GM18867 (cell line): ENCODE results near the gene STX11.

Experiments used
- ATAC-seq: cut with Tn5 transposase; IDR thresholded peaks from one replicate; pipeline ENCODE4 v1.9.1; 2021; ENCODE audit warnings: mild to moderate bottlenecking, moderate library complexity; ENCODE audit not compliant: unreplicated experiment

STX11 gene

DNA sequence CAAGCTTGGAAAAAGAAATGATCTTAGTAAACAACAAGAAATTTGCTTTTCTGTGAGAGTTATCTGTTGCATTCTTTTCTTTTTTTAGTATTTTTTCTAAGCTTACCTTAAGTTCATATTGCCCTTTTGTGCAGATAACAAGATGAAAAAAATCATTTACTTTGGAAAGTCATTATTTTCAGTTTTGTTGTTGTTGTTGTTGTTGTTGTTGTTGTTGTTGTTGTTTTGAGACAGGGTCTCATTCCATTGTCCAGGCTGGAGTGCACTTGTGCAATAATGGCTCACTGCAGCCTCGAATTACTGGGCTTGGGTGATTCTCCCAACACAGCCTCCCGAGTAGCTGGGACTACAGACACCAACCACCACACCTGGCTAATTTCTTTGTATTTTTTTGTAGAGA, 8.8 kb upstream of the STX11 start:
- ATAC-seq, result no peak

GRCh38 chr6:144143106-144143505, 7.2 kb upstream of the STX11 start:
- ATAC-seq, result no peak

- ATAC-seq, result no peak
Observed at GRCh38 chr6:144143878-144144277, 6.4 kb upstream of the STX11 start.

GRCh38 chr6:144144996-144145395, 5.3 kb upstream of the STX11 start:
- ATAC-seq, result no peak

DNA sequence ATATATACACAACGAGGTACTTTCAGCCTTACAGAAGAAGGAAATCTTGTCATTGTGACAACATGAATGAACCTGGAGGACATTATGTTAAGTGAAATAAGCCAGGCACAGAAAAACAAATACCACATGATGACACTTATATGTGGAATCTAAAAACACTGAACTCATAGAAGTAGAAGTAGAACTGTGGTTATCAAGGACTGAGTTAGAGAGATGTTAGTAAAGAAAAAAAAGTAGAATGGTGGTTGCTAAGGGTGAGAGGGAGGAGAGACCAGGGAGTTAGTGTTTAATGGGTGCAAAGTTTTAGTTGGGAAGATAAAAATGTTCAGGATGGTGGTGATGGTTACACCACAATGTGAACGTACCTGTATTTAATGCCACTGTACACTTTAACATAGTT, 4.8 kb upstream of the STX11 start:
- no peak for ATAC-seq

DNA sequence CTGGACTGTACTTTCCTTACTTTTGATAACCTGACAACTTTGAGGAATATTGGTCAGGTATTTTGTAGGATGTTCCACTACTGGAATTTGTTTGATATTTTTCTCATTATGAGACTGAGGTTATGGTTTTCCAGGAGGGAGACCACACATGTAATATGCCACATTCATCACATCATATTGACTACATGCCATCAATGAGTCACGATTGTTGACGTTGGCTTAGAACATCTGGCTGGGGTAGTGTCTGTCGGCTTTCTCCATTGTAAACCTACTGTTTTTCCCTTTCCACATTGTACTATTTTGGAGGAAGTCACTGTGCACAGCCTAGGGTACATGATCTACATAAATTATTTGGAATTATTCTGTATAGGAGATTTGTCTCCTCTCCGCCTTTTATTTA, 1.4 kb upstream of the STX11 start:
- no peak for ATAC-seq

GRCh38 chr6:144149558-144149893, 791 bp upstream of the STX11 start:
- no peak for ATAC-seq

DNA sequence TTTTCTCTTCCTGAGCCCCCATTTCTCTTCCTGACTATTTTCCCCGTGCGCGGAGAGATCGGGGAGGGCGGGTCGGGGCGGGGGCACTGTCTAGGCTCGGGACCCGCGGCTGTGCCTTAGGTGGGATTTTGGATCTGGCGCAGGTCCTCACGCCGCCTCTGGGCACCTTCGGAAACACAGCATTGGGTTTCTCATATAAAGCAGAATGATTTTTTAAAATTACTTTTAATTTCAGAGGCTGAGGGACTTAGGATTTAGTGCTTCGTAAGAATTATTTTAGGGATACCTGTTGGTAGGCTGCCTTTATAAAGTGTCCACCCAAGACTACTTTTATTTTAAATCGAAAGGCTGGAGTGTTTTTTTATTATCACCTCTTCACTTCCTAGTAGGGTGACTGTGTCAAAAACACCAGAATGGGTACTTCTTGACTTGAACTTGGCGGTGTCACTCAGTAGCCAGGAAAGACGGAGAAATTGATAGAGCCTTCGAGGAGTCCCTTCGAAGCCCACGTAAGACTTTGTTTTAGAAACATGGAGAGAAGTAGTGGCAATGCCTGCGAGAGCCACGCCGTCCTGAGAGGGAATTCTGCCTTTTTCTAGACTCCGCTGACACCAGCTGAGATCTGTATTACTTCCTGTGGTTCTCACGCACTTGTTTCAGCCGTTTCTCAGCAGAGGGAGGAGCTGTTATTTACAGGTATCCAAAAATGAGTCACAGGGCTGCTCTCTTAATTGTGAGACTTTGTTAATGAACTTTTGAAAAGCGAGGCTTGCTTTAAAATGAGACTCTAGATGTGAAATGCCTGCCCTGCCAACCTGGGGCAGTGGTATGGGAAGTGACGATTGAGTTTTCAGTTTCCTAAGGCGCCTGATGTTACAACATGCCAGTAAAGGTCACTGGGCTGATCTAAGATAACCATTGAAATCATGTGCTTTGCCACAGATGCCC, 667 bp downstream of the STX11 start:
- ATAC-seq, result peak; percentile 69

DNA sequence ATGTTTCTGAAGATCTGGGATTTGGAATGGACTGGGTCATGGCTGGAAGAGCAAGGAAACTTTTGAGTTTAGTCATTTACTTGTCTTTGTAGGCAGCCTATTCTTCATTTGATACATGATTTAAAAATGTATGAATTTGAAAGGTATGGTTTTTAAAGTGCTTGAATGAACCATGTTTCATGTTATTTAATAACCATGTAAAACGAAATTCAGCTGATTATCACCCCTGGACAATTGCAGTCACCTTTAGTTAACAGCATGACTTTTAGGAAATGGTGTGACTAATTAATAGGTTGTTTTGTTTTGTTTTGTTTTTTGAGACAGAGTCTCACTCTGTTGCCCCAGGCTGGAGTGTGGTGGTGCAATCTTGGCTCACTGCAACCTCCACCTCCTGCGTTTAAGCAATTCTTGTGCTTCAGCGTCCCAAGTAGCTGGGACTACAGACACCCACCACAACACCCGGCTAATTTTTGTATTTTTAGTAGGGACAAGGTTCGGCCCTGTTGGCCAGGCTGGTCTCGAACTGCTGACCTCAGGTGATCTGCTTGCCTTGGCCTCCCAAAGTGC, 2.1 kb downstream of the STX11 start:
- no peak for ATAC-seq

DNA sequence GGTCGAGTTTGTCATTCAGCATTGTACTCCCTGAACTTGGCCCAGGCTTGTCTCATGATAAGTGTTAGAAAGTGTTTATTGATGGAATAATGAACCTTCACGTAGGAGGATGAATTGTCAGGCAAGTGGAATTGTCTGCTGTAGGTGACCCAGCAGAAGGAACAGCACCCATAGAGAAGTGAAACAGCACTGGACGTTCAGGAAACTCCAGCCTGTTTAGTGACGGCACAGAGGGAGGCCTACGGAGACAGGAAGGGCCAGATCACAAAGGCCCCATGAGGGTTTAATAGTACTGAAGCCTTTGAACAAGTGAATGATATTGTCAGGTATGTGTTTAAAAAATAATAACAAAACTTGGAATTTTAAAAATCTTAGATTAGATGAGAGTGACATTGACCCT, 2.9 kb downstream of the STX11 start:
- no peak for ATAC-seq

DNA sequence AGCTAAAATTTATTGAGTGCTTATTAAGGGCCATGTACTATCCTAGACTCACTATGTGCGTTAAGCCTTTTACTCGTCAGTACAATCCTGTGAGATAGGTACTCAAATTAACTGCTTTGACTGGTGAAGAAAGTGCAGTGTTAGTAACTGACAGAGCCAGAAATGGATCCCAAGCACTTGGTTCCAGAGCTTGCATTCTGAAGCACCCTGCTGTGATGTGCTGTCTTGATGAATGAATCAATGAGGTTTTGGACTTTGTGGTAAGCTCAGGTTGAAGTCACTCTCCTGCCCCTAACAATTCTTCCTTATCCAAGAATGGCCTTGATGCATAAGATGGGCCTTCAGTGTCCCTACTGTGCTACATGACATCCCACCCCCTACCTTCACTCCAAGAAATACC, 3.7 kb downstream of the STX11 start:
- no peak for ATAC-seq

DNA sequence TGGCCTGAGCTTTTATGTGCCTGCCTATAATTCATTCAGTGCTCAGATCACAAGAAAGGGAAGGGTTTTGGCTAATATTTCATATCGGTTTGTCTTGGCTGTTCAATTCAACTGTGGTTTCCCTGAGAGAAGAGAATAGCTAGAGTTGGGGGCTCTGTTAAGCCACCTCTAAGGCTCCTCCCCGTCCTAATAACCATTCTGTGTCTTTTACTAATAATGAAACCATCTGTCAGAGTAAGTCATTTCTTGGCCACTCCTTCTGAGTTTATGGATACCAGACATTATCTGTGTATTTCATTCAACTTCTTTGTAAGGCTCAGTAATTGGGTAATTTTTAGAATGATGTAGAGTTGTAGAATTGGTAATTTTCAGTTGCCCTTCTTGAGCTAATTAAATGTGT, 5.2 kb downstream of the STX11 start:
- peak; percentile 44 for ATAC-seq

DNA sequence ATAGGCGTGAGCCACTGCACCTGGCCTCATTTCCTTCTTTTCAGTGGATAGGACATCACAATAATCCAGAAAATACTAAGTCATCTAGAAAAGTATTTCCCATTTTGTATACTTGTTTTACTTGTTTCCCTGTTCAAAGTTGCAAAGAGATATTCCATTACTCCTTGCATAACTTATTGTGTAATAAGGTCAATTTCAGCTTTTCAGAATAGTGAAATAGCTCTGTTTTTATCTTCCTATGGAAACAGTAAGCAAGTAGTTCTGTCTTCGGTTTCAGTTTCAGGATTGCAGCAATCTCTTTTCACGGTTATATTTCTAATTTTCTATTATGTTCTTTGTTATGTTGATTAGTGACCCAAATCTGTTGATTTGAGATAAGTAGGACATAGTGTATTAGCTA, 6.0 kb downstream of the STX11 start:
- peak; percentile 44 for ATAC-seq

DNA sequence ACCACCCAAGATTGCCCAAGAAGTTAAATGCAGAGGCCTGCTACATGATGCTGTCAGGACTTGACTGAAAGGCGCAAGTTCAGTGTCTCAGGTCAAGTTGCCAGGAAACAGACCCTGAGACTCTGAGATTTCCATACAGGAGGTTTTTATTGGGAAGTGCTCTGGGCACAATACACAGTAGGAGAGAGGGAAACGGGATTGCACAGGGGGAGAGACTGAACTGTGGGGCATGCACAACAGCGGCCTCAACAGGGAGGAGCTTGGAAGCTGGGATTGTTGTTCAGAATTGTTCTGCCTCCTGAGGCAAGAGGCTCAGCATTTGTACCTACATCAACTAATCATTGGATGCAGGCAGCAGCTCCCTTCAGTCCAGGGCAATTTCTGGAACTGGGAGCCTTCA, 6.7 kb downstream of the STX11 start:
- ATAC-seq, result no peak

- ATAC-seq, result no peak
Observed at GRCh38 chr6:144158133-144158532, 7.8 kb downstream of the STX11 start.

DNA sequence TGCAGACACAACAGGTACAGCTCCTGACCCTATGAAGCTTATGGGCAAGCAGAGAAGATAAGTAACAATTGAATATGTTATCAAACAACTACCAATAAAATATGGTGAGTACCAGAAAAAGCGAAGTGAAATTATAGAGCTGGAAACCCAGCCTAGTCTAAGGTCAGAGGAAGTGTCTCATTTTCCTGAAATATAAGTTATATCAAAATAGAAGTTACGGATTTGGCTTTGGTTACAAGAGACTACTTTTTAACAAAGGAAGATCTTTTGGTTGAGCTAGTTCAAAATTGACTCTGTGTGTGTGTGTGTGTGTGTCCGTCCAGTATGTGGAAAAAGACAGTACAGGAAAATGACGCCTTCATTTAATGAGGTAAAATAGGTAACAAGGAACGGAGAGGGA, 8.9 kb downstream of the STX11 start:
- no peak for ATAC-seq

DNA sequence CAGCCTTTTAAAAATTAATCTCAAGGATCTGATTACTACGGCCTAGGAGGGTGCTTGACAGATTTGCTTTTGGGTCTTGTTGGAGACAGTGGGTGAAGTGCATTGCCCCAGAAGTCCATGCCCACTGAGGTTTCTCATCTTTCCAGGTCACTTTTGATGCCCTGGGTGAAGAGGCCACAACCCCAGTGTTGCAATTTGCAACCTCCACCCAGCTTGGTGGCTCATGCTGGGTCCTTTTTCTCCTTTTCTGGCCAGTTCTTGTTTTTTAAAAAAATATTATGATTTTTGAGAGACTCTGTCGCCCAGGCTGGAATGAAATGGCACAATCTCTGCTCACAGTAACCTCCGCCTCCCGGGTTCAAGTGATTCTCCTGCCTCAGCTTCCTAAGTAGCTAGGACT, 9.4 kb downstream of the STX11 start:
- no peak for ATAC-seq

- no peak for ATAC-seq
Observed at GRCh38 chr6:144160431-144161005, 10.2 kb downstream of the STX11 start.

DNA sequence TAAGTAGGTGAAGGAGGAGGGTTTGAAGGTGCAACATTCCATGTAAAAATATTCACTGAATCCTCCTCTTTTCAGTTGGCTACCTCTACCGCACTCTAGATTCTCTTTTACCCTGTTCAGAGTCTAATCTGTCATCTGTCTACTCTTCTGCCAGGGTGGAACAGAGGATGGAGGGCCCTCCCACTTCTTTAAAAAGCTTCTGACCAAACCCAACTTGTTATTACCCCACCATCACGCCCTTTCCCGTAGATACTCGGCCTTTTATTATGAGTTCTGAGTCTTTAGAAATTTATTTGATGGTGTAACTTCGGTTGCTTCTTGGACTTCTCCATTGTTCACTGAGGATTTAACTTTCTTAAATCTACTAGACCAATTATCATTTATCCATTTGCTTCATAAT, 11.7 kb downstream of the STX11 start:
- ATAC-seq, result no peak

GRCh38 chr6:144162977-144163376, 12.7 kb downstream of the STX11 start:
- ATAC-seq, result peak; percentile 75

DNA sequence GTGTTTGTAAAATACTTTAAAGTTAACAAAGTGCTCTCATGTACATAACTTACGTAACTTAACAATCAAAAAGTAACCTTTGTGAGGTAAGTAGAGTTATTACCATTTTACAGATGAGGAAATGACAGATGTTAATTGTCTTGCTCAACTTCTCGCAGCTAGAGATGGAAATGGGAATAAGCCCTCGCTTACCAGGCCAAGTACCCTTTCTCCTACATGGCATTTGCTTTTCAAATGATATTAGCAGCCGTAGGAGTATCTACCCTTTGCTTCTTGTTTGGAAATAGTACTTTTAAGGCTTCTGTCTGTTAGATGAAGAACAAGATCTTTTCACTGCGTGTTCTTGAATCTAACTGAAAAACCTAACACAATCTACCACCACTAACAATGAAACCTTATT, 15.5 kb downstream of the STX11 start:
- no peak for ATAC-seq

DNA sequence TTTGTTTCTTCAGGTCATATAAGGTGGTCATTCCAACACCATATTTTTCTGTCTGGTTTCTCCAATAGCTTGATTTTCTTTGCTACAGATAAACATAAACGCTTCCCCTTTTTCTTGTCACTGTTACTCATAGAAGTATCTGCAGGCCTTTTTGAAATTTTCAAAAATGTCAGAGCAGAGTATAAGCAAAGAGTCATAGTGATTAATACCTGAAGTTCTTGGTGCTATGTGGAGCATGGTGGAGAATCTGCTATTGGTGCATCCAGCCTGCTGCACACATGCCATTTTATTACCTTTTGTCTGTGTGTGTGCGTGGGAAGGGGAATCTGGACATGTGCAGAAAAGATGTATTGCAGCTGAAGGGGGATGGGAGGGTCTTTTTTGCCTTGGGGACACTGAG, 19.7 kb downstream of the STX11 start:
- ATAC-seq, result no peak
